B cell (primary cell): ENCODE data around the gene VWA7.

Source experiments
- EZH2 ChIP-seq: IDR thresholded peaks from 2 replicates; pipeline ENCODE4 v1.6.1; 2012; ENCODE audit warnings: borderline replicate concordance, low read depth, mild to moderate bottlenecking, moderate library complexity, low read length; ENCODE audit not compliant: insufficient read depth, poor library complexity, severe bottlenecking
- TF ChIP-seq, protein P1 (sequence below): fragments of 200-600 bp; IDR thresholded peaks from one replicate; pipeline ENCODE4 v1.8.0; 2022; ENCODE audit warnings: antibody characterized with exemption, mild to moderate bottlenecking

DNA sequence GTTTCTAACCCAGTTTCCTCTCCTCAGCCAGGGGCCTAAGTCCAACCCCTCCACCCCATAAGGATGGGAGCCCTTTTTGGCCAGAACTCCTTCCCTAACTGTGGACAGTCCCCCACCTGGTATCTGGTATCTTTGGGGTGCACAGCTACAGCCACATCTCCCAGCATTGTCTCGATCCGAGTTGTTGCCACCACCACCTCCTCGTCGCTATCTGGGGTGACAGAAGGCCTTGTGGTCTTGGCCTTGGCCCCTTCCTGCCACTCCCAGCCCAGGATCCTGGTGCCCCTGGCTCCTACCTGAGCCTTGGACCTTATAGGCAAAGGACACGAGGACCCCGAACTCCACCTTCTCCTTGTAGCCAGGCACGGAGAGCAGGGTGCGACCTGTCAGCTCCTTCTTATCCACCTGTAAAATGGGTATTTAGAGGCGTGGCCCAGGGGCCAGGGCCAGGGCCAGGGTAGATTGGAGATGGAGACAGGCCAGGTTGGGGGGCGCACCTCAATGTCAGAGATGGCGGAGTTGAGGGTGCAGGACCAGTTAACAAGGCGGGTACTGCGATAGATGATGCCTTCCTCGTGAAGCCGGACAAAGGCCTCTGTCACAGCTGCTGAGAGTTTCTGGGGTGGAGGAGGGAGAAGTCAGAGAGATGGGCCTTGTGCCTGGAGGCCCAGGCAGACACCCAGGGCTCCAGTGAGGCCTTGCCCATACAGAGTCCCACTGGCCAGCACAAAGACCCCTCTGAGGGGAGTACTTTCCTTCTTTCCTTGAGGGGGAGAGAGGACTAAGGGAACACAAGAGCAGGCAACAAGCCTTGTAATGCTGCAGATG is 7.2 kb upstream of the VWA7 start:
- TF ChIP-seq EZH2, result no peak
- TF ChIP-seq, protein P1, sequence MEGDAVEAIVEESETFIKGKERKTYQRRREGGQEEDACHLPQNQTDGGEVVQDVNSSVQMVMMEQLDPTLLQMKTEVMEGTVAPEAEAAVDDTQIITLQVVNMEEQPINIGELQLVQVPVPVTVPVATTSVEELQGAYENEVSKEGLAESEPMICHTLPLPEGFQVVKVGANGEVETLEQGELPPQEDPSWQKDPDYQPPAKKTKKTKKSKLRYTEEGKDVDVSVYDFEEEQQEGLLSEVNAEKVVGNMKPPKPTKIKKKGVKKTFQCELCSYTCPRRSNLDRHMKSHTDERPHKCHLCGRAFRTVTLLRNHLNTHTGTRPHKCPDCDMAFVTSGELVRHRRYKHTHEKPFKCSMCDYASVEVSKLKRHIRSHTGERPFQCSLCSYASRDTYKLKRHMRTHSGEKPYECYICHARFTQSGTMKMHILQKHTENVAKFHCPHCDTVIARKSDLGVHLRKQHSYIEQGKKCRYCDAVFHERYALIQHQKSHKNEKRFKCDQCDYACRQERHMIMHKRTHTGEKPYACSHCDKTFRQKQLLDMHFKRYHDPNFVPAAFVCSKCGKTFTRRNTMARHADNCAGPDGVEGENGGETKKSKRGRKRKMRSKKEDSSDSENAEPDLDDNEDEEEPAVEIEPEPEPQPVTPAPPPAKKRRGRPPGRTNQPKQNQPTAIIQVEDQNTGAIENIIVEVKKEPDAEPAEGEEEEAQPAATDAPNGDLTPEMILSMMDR, result no peak
